Stimulated activated CD4-positive, alpha-beta T cell treated with anti-CD3 and anti-CD28 coated beads, TNF-alpha, amount 100 ng/mL, for 1 hour (primary cell): ENCODE data around the gene CNGB1.
"Not testable (repeated sequence)": the region's sequence is repeated elsewhere in the genome, so short reads cannot be mapped to it uniquely, and the experiment has no call there.

Experiments used
- DNase-seq, 3 donors: peaks; one replicate each; pipeline ENCODE4 v3.0.0-alpha.2; 2020; ENCODE audit warnings: low read depth in 3 of 3, low spot score in 1 of 3

The CNGB1 gene

GRCh38 chr16:57866529-57866918 lies 104.4 kb downstream of the CNGB1 start:
- DNase-seq = no peak

- DNase-seq = no peak
Measured at GRCh38 chr16:57865746-57866528, 105.0 kb downstream of the CNGB1 start.

GRCh38 chr16:57863434-57864160 lies 107.3 kb downstream of the CNGB1 start:
- no peak for DNase-seq

GRCh38 chr16:57862698-57863433 lies 108.1 kb downstream of the CNGB1 start:
- no peak for DNase-seq

GRCh38 chr16:57859331-57859730 lies 111.6 kb downstream of the CNGB1 start:
- no peak for DNase-seq

- DNase-seq = no peak
Measured at GRCh38 chr16:57858635-57859034, 112.3 kb downstream of the CNGB1 start.

- not testable (repeated sequence) for DNase-seq
Measured at GRCh38 chr16:57857991-57858390, 112.9 kb downstream of the CNGB1 start.

- no peak for DNase-seq
Measured at GRCh38 chr16:57855188-57855587, 115.7 kb downstream of the CNGB1 start.

GRCh38 chr16:57852189-57852588 lies 118.7 kb downstream of the CNGB1 start:
- DNase-seq = no peak

GRCh38 chr16:57848181-57848580 lies 122.7 kb downstream of the CNGB1 start:
- DNase-seq = no peak

- not testable (repeated sequence) for DNase-seq
Measured at GRCh38 chr16:57846931-57847330, 124.0 kb downstream of the CNGB1 start.

- DNase-seq = no peak
Measured at GRCh38 chr16:57846078-57846697, 124.7 kb downstream of the CNGB1 start.

- no peak for DNase-seq
Measured at GRCh38 chr16:57845115-57845514, 125.8 kb downstream of the CNGB1 start.

GRCh38 chr16:57844416-57845030 lies 126.4 kb downstream of the CNGB1 start:
- no peak for DNase-seq

GRCh38 chr16:57843400-57843799 lies 127.5 kb downstream of the CNGB1 start:
- no peak for DNase-seq

- DNase-seq = no peak
Measured at GRCh38 chr16:57842601-57843000, 128.3 kb downstream of the CNGB1 start.

- no peak for DNase-seq
Measured at GRCh38 chr16:57840833-57841232, 130.1 kb downstream of the CNGB1 start.

GRCh38 chr16:57838161-57838560 lies 132.8 kb downstream of the CNGB1 start:
- DNase-seq = no peak

GRCh38 chr16:57837305-57838125 lies 133.4 kb downstream of the CNGB1 start:
- no peak for DNase-seq

GRCh38 chr16:57835439-57835838 lies 135.5 kb downstream of the CNGB1 start:
- not testable (repeated sequence) for DNase-seq
